Right lobe of liver (tissue), 6 donors: ENCODE results near the gene CCR4. TPM values are rescaled to one million over a fixed set of nuclear protein-coding genes. Genes with fewer than 3 reads are reported as not detected.

Experiments
- ATAC-seq, 4 donors: fragments of 200-7000 bp; cut with Tn5 transposase; one replicate each; pipeline ENCODE4 v1.9.1; 2020; ENCODE audit warnings: mild to moderate bottlenecking in 4 of 4, moderate library complexity in 4 of 4
- DNase-seq, 3 donors: peaks; one replicate each; pipeline ENCODE4 v3.0.0-alpha.2; 2020
- H3K27ac ChIP-seq, 3 donors: fragments of 200-600 bp; one replicate each; pipeline ENCODE4 v1.8.0; 2022
- H3K27me3 ChIP-seq, 2 donors: fragments of 200-600 bp; one replicate each; pipeline ENCODE4 v1.8.0; 2022
- H3K36me3 ChIP-seq, 4 donors: fragments of 200-600 bp; sonication (generic) in 1 of 4; one replicate each; pipeline versions ENCODE4 v1.5.1 to v1.8.0; 2017 to 2022; ENCODE audit warnings: control low read depth in 1 of 4
- H3K4me1 ChIP-seq, 4 donors: fragments of 200-600 bp; sonication (generic) in 1 of 4; one replicate each; pipeline versions ENCODE4 v1.5.1 to v1.8.0; 2017 to 2022; ENCODE audit warnings: control low read depth in 1 of 4
- H3K4me3 ChIP-seq, 3 donors: fragments of 200-600 bp; one replicate each; pipeline ENCODE4 v1.8.0; 2022
- H3K9me3 ChIP-seq, 4 donors: fragments of 200-600 bp; sonication (generic) in 1 of 4; one replicate each; pipeline versions ENCODE4 v1.5.1 to v1.8.0; 2017 to 2022; ENCODE audit warnings: control low read depth in 1 of 4
- CTCF ChIP-seq, 4 donors: fragments of 200-600 bp in 3 of 4; fragments of 450-650 bp in 1 of 4; IDR thresholded peaks; one replicate each; pipeline versions ENCODE4 v1.5.1 to v1.8.0; 2016 to 2022; ENCODE audit warnings: antibody characterized with exemption in 4 of 4, mild to moderate bottlenecking in 2 of 4
- POLR2A ChIP-seq: fragments of 450-650 bp; IDR thresholded peaks from one replicate; pipeline ENCODE4 v1.6.1; 2017; ENCODE audit warnings: antibody characterized with exemption, mild to moderate bottlenecking
- WGBS: methylation state at CpG from one replicate; pipeline ENCODE4 v1.1.6; 2018; ENCODE audit warnings: low coverage, low lambda C conversion rate; ENCODE audit not compliant: insufficient coverage; ENCODE audit errors: missing lambda C conversion rate; 5-methylcytosine and 5-hydroxymethylcytosine counted together
- intact Hi-C, 2 donors: fragments of 100-400 bp; cut with DNase I; formaldehyde crosslinking; loops; one replicate each; pipeline versions ENCODE4 v1.11.2 to v1.14.1; 2022
- total RNA-seq, 6 experiments: library from RNA; depleted of rRNA in 2 of 6; stranded (reverse); fragments of >200 nt in 2 of 6; fragmentation: NEBNext Ultra II Directional in 3 of 6; extraction: Animal tissue kit (Norgen Biotek cat#: 25700) in 3 of 6; gene quantifications; one replicate each; pipeline versions ENCODE4 v1.1.0 to v1.2.4, GENCODE V29; 2016 to 2023
- donor health status: DM: no; HTN: yes; CAD: no.
- donor health status: DM: no; HTN: no; CAD: no.
- donor health status: DM: no; HTN: no; CAD: no.
- donor health status: DM: no; HTN: yes; CAD: no.
- donor health status: DM: no; HTN: yes; CAD: no.

The CCR4 gene
- total RNA-seq, 6 experiments from 2014 or later: 0.06 to 0.23 (median 0.11) TPM

- no peak for TF ChIP-seq CTCF (IDR thresholded peaks at IDR 0.05)
- no peak for TF ChIP-seq POLR2A
- no peak overlapping the region for H3K27ac ChIP-seq
- ATAC-seq: no peak
- no peaks in the 10 kb centered on the region for H3K27me3 ChIP-seq
- no peaks in the 10 kb centered on the region for H3K9me3 ChIP-seq
- DNase-seq: no peak
- H3K36me3 ChIP-seq: no peaks in the 10 kb centered on the region
- 83% methylated on average over 2 of the region's 2 CpGs for WGBS
- H3K4me3 ChIP-seq: no peak overlapping the region
- intact Hi-C loops: no loop called here
- H3K4me1 ChIP-seq: no peaks in the 10 kb centered on the region
Measured at GRCh38 chr3:32910954-32911353, 40.5 kb upstream of the CCR4 start.

GRCh38 chr3:32912046-32912445, 39.4 kb upstream of the CCR4 start:
- DNase-seq (no peak), ATAC-seq (no peak)
- H3K27ac ChIP-seq: no peak overlapping the region
- H3K27me3 ChIP-seq: no peaks in the 10 kb centered on the region
- no peaks in the 10 kb centered on the region for H3K4me1 ChIP-seq
- no peaks in the 10 kb centered on the region for H3K9me3 ChIP-seq
- H3K4me3 ChIP-seq: no peak overlapping the region
- 70% methylated on average over 1 of the region's 1 CpG for WGBS
- intact Hi-C loops: no loop called here
- TF ChIP-seq POLR2A (no peak), CTCF (IDR thresholded peaks at IDR 0.05) (no peak)
- H3K36me3 ChIP-seq: no peaks in the 10 kb centered on the region

GRCh38 chr3:32913790-32914446, 37.5 kb upstream of the CCR4 start:
- 45% methylated on average over 6 of the region's 7 CpGs for WGBS
- no peak for ATAC-seq
- H3K27ac ChIP-seq: no peak overlapping the region

GRCh38 chr3:32919920-32920319, 31.5 kb upstream of the CCR4 start:
- TF ChIP-seq CTCF (IDR thresholded peaks at IDR 0.05): no peak
- Histone ChIP-seq H3K4me1 (no peaks in the 10 kb centered on the region), H3K36me3 (no peaks in the 10 kb centered on the region), H3K27ac (no peak overlapping the region), H3K4me3 (no peak overlapping the region), H3K9me3 (no peaks in the 10 kb centered on the region), H3K27me3 (no peaks in the 10 kb centered on the region)
- 70% methylated on average over 2 of the region's 2 CpGs for WGBS
- ATAC-seq: no peak
- no peak for DNase-seq
- intact Hi-C loops: no loop called here

More at GRCh38 chr3:32913790-32914446, 37.5 kb upstream of the CCR4 start:
- intact Hi-C loops: no loop called here
- Histone ChIP-seq H3K36me3 (no peaks in the 10 kb centered on the region), H3K27me3 (no peaks in the 10 kb centered on the region), H3K4me1 (no peaks in the 10 kb centered on the region), H3K4me3 (no peak overlapping the region), H3K9me3 (no peaks in the 10 kb centered on the region)
- TF ChIP-seq CTCF (IDR thresholded peaks at IDR 0.05): no peak
- DNase-seq: no peak

GRCh38 chr3:32922078-32922477, 29.4 kb upstream of the CCR4 start:
- Histone ChIP-seq H3K36me3 (no peaks in the 10 kb centered on the region), H3K4me1 (no peaks in the 10 kb centered on the region), H3K27ac (no peak overlapping the region), H3K9me3 (no peaks in the 10 kb centered on the region), H3K4me3 (no peak overlapping the region), H3K27me3 (no peaks in the 10 kb centered on the region)
- WGBS: 100% methylated on average over 1 of the region's 7 CpGs
- ATAC-seq: no peak
- no peak for TF ChIP-seq CTCF (IDR thresholded peaks at IDR 0.05)
- TF ChIP-seq POLR2A: no peak
- DNase-seq: no peak
- intact Hi-C loops: no loop called here
